GM12865 (cell line): Measurements from ENCODE around the gene PNP.

ENCODE experiments used
- DNase-seq: peaks from one replicate; pipeline ENCODE4 v3.0.0; 2010; ENCODE audit warnings: low read depth
- H3K4me3 ChIP-seq: 2 replicates; pipeline ENCODE4 v1.5.1; 2011; ENCODE audit warnings: mild to moderate bottlenecking, low read depth, low read length, control low read depth
- TF ChIP-seq, protein P1 (sequence below): IDR thresholded peaks from 2 replicates; pipeline ENCODE4 v1.5.1; 2011; ENCODE audit warnings: low read length, control low read depth, low read depth, inconsistent platforms; ENCODE audit not compliant: insufficient read depth; ENCODE audit errors: missing control alignments

Gene PNP

DNA sequence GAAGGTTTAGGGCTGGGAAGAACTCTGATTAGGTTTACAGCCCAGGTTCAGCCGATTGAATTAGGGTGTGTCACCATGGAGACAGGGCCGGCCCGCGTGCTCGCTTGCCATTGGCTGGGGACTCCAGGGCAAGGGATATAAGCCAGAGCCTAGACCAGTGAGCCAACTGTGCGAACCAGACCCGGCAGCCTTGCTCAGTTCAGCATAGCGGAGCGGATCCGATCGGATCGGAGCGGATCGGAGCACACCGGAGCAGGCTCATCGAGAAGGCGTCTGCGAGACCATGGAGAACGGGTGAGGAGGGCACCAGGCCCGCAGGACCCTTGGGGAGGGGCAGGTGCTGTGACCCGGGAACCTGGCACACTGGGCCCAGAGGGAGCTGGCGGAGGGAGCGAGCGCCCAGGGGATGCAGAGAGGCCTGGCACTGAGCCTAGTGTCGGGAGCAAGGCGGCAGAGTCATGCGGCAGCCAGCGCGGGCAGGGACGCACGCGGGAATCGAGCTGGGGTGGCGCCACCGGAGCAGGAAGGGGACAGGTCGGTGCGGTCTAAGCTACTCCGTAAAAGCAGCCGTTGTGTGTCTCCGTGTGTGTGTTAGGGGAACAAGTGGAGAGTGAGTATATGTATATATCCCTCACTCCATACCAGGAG, at the start of gene PNP:
PNP (plus strand) TSS at position 165 of the 648 bp plus-strand sequence; CDS start at position 284, 119 bp downstream.
- TF ChIP-seq, protein P1, sequence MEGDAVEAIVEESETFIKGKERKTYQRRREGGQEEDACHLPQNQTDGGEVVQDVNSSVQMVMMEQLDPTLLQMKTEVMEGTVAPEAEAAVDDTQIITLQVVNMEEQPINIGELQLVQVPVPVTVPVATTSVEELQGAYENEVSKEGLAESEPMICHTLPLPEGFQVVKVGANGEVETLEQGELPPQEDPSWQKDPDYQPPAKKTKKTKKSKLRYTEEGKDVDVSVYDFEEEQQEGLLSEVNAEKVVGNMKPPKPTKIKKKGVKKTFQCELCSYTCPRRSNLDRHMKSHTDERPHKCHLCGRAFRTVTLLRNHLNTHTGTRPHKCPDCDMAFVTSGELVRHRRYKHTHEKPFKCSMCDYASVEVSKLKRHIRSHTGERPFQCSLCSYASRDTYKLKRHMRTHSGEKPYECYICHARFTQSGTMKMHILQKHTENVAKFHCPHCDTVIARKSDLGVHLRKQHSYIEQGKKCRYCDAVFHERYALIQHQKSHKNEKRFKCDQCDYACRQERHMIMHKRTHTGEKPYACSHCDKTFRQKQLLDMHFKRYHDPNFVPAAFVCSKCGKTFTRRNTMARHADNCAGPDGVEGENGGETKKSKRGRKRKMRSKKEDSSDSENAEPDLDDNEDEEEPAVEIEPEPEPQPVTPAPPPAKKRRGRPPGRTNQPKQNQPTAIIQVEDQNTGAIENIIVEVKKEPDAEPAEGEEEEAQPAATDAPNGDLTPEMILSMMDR, result no peak
- peak within 1 kb of the TSS; percentile 84 for H3K4me3 ChIP-seq
- DNase-seq, result peak; percentile 96

DNA sequence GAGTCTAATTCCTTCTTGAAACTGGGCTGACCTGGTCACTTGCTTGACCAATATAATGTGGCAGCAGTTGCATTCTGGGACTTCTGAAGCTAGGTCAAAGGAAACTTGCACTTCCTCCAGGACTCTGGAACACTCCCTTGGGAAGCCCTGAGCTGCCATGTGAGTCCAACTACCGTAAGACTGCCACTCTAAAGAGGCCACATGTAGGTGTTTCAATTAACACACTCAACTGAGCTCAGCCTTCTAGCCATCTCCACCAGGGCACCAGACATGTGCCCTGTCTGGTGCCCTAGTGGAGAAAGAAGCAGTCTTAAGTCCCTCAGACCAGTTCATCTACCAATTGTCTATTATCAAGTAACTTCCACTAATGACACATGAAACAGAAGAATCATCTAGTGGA, 49.8 kb upstream of the PNP start:
- H3K4me3 ChIP-seq, result no peak overlapping the region
- no peak for DNase-seq
- TF ChIP-seq, protein P1, result no peak

DNA sequence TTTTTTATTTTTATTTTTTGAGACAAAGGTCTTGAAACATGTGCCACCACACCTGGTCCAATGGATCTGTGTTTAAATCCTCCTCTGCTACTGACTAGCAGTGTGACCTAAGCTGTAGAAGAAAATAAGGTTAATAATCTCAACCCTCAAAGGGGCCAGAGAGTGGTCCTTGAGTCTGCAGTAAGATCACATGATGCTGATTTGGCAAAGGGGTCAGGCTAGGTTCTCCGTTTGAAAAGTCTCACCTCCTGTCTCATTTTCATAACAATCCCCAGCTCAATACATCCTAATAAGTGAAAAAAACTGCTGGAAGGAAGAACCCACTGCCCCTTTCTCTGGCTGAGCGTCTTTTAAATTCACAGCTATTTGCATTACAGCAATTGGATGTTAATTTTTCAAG, 47.9 kb upstream of the PNP start:
- DNase-seq, result no peak
- no peak overlapping the region for H3K4me3 ChIP-seq
- TF ChIP-seq, protein P1, result no peak

DNA sequence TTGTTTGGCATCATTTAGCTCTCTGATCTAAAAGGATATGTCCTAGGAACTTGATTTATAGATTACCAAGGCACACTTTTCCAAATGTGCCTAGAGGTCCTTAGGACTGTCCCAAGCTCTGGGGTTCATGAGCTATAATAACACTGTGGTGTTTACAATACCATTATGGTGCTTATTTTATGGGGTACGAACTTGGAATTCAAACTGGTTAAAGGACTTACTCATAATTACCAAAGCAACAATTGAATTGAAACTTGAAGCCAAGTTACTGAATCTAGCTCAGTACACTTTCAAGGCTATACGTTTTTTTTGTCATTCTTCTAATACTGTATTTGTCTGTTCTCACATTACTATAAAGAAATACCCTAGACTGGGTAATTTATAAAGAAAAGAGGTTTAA, 46.3 kb upstream of the PNP start:
- TF ChIP-seq, protein P1, result no peak
- no peak overlapping the region for H3K4me3 ChIP-seq
- no peak for DNase-seq

DNA sequence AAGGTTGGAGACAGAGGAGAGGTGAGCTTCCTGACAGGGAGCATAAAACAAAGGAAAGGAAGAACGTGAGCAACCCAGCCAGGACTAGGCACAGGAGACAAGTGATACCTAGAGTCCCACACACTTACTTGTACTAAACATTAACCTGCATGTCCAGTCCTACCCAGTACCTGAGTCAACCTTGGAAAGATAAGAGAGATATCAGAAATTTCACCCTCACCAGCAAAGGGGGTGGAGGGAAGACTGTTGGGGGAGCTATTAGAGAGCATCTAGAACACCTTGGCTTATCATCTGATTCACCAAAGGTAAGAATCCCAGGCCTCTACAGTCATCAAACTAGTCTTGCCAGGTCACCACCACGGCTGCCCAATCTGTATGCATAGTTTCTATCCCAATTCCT, 44.4 kb upstream of the PNP start:
- TF ChIP-seq, protein P1, result no peak
- H3K4me3 ChIP-seq, result no peak overlapping the region
- no peak for DNase-seq

DNA sequence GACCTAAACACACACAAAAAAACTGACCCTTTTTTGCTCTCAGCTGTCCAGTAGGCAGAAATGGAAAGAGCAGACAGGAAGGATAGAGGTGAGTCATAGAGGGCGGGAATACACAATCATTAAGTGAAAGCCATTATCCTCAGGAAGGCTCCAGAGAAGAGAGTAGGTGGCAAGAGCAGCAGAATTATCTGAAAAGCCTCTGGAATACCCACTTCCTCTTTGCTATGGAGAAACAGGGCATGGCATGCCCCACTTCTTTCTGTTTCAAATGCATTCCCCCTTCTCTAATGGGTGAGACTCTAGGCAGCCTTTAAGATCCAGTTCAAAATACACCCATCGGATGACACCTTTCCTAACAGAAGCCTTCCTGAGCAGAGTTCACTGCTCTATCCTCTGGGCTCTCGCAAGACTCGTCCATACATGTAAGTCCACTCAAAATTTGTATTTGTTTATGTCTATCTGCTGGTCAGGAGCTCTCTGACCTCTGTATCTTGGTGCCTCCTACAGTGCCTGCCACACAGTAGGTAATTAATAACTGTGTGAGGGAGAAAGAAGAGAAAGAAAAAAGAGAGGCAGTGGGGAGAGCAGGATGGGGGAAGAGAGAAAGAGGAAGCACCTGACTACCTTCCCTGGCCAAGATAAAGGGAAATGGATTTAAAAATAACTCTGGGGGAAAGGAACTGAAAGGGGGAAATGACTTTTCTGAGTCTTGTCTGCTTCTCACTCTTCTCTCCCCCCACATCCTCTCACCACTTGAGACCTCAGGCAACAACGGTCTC, 41.8 kb upstream of the PNP start:
- DNase-seq, result peak; percentile 86
- peak overlapping the region; percentile 45 for H3K4me3 ChIP-seq
- TF ChIP-seq, protein P1, result no peak
